Left colon (tissue), 2 donors: ENCODE results near the gene JAG2. TPM values are rescaled to one million over a fixed set of nuclear protein-coding genes. Genes with fewer than 3 reads are reported as not detected.

Source experiments
- ATAC-seq: fragments of 200-7000 bp; cut with Tn5 transposase; one replicate; pipeline ENCODE4 v1.9.1; 2020; ENCODE audit warnings: mild to moderate bottlenecking, moderate library complexity
- DNase-seq, 2 donors: peaks; one replicate each; pipeline ENCODE4 v3.0.0-alpha.2; 2020
- intact Hi-C, 2 donors: fragments of 100-400 bp; cut with DNase I in 1 of 2; cut with micrococcal nuclease in 1 of 2; formaldehyde crosslinking; loops; one replicate each; pipeline versions ENCODE4 v1.11.2 to v1.14.0; 2022; cut with DNase I, micrococcal nuclease
- total RNA-seq, 2 donors: library from RNA; stranded (reverse); fragmentation: NEBNext Ultra II Directional; extraction: Animal tissue kit (Norgen Biotek cat#: 25700); gene quantifications; one replicate each; pipeline ENCODE4 v1.2.1, GENCODE V29; 2021
- donor health status: DM: no; HTN: no; CAD: no.
- donor health status: DM: yes; HTN: yes; CAD: no.

Gene JAG2
- total RNA-seq, 2 donors from 2014 or later, result 7.6 to 11.9 TPM

GRCh38 chr14:105108516-105108864 is 60.1 kb downstream of the JAG2 start:
- DNase-seq (no peak), ATAC-seq (no peak)
- intact Hi-C loops, result no loop called here

- intact Hi-C loops, result no loop called here
- DNase-seq (no peak), ATAC-seq (no peak)
Observed at GRCh38 chr14:105107781-105108515, 60.6 kb downstream of the JAG2 start.

- no peak for ATAC-seq
- intact Hi-C loops, result no loop called here
- no peak for DNase-seq
Observed at GRCh38 chr14:105107351-105107750, 61.2 kb downstream of the JAG2 start.

GRCh38 chr14:105105158-105105557 is 63.4 kb downstream of the JAG2 start:
- intact Hi-C loops, result no loop called here
- no peak for DNase-seq
- ATAC-seq, result no peak

GRCh38 chr14:105102893-105103292 is 65.7 kb downstream of the JAG2 start:
- no peak for DNase-seq

GRCh38 chr14:105102361-105102870 is 66.2 kb downstream of the JAG2 start:
- DNase-seq (no peak), ATAC-seq (no peak)
- intact Hi-C loops, result no loop called here

More at GRCh38 chr14:105102893-105103292, 65.7 kb downstream of the JAG2 start:
- no peak for ATAC-seq
- intact Hi-C loops, result no loop called here

- ATAC-seq (no peak), DNase-seq (no peak)
- intact Hi-C loops, result no loop called here
Observed at GRCh38 chr14:105100910-105101309, 67.7 kb downstream of the JAG2 start.

- ATAC-seq (no peak), DNase-seq (no peak)
- intact Hi-C loops, result no loop called here
Observed at GRCh38 chr14:105099778-105100177, 68.8 kb downstream of the JAG2 start.

GRCh38 chr14:105098316-105098715 is 70.3 kb downstream of the JAG2 start:
- intact Hi-C loops, result no loop called here
- no peak for DNase-seq
- ATAC-seq, result no peak

GRCh38 chr14:105097794-105098127 is 70.8 kb downstream of the JAG2 start:
- no peak for DNase-seq
- intact Hi-C loops, result no loop called here
- ATAC-seq, result no peak

GRCh38 chr14:105096206-105096875 is 72.2 kb downstream of the JAG2 start:
- ATAC-seq (no peak), DNase-seq (no peak)
- intact Hi-C loops, result no loop called here

GRCh38 chr14:105095236-105095805 is 73.3 kb downstream of the JAG2 start:
- ATAC-seq (no peak), DNase-seq (no peak)
- intact Hi-C loops, result no loop called here

- intact Hi-C loops, result no loop called here
- DNase-seq (no peak), ATAC-seq (no peak)
Observed at GRCh38 chr14:105094193-105094907, 74.2 kb downstream of the JAG2 start.

GRCh38 chr14:105093431-105094192 is 75.0 kb downstream of the JAG2 start:
- intact Hi-C loops, result no loop called here
- DNase-seq, result peak; percentile 83 to 90
- peak; percentile 44 for ATAC-seq

GRCh38 chr14:105093038-105093430 is 75.5 kb downstream of the JAG2 start:
- intact Hi-C loops, result no loop called here

GRCh38 chr14:105092171-105093037 is 76.2 kb downstream of the JAG2 start:
- intact Hi-C loops, result no loop called here
- peak; percentile 58 for ATAC-seq

More at GRCh38 chr14:105093038-105093430, 75.5 kb downstream of the JAG2 start:
- DNase-seq, result peak; percentile 54 to 79
- peak; percentile 25 for ATAC-seq

GRCh38 chr14:105091517-105092170 is 76.9 kb downstream of the JAG2 start:
- intact Hi-C loops, result no loop called here
- ATAC-seq (peak; percentile 66), DNase-seq (peak; percentile 94 to 96)

More at GRCh38 chr14:105092171-105093037, 76.2 kb downstream of the JAG2 start:
- DNase-seq, result peak; percentile 77 to 83
